Epithelial cell of prostate (primary cell): Measurements from ENCODE around the gene ARF1.

ENCODE experiments used
- DNase-seq: peaks from one replicate; pipeline ENCODE4 v3.0.0-alpha.2; 2011; ENCODE audit warnings: low read depth, low spot score
- H3K27ac ChIP-seq: fragments of 450-650 bp; 2 replicates; pipeline ENCODE4 v1.5.1; 2017; ENCODE audit warnings: mild to moderate bottlenecking

ARF1 gene

DNA sequence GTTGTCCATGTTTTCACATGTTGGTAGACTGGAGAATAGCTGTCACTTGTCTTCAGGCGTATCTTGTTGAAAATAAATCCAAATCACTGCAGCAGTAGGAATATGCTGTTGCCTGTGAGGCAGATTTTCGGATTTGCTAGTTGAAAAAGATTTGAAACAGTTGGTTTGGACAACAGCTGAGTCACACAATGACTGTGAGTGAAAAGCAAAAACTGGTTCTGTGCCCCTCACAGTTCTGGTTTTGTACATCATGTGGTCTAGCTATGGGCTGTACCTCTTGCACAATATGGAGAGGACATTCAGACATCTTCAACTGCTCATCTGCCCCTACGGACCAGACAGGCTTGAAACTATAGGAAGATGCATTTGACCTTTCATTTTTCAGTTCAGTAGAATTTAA lies 1.8 kb downstream of the ARF1 start:
- no peak for DNase-seq
- H3K27ac ChIP-seq = peak overlapping the region; percentile 89

DNA sequence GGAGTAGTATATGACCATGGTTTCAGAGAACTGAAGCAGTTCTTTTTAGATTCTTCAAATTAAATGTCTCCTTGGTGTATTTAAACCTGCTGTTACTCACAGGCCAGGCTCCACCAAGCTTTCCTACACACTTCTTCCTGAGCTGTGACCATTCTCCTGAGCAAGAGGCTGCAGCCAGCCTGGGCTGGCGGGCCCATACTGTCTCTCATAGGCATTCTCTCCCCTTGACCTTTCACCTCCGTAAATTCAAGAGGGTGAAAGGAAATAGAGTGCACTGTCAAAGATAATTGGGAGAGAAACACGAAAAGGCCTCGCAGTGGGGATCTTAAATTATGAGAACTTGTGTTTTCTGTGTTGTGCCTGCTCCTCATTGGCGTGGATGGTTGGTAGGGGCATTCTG lies 2.3 kb downstream of the ARF1 start:
- peak overlapping the region; percentile 89 for H3K27ac ChIP-seq
- no peak for DNase-seq

DNA sequence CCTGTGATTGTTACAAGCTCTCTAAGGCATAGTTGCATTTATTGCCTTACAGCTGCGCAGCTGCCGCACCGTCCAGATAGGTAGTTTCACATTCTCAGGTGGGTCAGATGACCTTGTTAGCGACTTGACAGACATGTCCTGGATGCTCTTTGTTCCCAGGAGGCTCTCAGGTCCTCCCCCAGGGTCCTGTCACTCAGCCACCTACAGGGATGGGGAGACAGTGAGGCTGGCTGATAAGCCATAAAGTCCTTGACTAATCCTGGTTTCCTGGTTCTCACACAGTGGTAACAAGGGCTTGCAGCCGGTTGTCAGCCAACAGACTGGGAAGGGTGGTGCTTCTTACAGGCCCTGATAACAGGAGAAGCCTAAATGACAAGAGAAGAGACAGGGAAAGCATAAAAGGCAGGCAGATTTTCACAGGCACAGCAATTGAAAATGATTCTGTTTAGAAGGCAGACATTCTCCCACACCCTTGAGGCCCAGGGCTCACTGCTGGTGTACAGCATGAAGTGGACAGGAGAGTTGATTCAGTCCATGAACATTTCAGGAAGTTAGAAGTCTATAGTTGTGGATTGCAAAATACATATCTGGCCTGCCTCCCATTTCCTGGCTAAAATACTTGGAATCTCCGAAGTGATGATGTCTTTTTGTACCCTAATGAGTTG lies 2.9 kb downstream of the ARF1 start:
- H3K27ac ChIP-seq = peak overlapping the region; percentile 89
- DNase-seq = no peak

DNA sequence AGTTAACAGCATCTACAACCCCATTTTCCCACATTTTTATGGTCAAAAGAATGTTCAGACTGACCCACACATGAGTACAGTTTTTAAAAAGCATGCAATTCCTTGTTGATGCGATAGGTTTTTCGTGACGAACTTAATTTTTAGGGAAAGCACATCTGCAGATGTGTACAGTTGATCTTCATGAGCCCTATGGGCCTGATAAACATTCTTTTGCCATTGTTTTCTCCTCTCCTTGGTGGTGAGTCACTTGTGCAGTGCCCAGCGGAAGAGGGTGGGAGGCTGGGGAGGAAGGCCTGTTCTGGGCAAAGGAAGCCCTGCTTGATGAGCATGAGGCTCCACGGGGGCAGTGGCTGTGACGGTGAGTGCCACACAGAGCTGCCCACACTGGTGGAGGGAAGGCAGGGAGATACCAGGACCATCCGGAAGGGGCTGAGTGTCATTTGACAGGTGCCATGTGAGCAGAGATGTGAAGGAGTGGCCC lies 5.3 kb downstream of the ARF1 start:
- H3K27ac ChIP-seq = peak overlapping the region; percentile 89
- DNase-seq = no peak

DNA sequence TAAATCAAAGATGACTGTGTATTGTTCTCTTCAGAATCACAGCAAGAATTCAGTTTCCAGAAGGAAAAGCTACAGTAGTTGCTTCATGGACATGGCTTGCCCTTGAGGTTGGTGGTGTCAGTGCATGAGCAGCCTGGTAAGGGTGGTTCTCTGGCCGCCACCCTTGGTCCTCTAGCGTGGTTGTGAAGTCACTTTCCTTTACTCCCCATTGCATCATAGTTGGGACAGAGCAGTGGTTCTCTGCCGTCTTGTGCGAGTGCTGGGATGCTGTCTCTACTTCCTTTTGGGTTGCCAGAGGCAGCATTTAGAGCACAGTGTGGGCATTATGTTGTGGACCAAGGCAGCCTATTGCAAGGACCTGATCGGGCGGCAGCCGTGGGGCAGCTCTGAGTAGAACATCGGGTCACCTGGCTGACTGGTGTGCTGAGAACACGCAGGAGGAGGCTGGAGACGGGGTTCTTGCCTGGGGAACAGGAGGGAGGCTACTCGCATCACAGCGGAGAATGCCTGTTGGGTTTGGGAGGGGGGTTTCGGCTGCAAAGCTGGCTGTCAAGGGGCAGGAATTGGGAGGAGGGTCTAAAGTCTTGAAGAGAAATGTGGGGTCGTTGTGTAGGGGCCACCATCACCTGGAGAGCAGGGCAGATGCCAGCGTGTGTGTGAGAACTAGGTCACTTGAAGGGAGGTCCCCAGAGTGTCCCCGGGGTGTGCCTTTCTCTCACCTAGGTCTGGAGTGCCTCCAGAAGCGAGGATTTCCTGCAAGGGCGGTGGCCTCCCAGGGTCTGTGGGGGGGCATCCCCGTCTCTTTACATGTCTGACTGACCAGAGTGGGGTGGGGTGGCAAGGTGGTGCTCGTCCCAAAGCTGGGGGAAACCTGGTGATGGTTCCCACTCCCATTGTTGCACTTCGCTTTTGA lies 6.3 kb downstream of the ARF1 start:
- peak overlapping the region; percentile 89 for H3K27ac ChIP-seq
- no peak for DNase-seq

DNA sequence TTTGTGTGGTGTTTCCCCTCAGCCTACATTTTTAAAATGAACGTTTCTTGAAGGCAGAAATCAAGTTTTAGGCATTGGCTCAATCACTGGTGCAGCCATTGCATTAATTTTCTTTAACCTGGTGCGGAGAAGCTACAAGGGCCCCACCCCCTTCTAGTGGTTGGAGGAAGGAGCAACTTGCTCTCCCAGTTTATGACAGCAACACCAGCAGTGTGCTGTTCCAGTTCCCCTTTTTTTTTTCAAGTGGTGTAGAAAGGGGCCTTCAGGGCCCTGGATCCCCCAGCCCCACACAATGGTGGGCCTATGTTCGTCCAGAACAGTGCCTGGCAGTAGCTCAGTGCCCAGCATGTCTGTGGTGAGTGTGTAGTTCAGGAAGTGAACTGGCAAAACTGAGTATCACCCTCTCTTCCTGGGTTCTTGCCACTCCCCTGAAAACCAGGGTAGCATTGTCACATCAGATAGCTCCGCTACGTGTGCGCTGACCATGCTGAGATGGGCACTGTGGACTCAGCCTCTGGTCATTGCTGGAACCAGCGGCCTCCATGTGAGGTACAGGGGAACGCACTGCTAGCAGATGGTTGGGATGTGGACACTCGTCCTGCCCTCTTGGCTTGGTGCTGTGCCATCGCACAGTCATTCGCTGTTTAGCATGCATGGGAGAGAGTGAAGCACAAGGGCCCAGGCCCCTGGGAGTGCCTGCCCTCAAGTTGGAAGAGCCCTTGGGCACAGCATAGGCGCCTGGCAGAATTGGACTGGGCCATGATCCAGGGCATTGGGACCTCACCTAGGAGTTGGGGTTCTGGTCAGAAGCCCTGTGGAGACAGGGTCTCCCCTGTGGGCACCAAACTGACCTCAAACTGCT lies 7.2 kb downstream of the ARF1 start:
- H3K27ac ChIP-seq = peak overlapping the region; percentile 89
- DNase-seq = no peak

DNA sequence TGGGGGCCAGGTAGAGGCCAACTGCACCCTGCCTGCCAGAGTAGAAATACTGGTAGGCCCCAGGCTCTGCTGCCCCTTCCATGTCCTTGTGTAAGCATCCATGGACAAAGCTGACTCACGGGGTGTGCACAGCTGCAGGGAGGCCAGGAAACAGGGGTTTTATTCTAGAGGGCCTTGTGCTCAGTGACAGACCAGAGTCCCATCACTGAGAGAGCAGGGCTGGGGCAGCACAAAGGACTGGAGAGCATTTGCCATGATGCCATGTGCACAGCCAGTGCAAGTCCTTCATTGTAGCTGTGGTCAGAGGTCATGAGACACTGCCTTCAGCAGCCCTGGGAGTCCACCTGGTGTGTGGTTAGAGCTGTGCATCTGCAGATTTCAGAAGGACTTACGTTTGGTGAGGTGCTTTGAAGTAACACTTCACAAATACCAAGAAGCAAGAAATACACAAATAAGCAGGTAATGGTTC lies 8.1 kb downstream of the ARF1 start:
- no peak for DNase-seq
- peak overlapping the region; percentile 89 for H3K27ac ChIP-seq

DNA sequence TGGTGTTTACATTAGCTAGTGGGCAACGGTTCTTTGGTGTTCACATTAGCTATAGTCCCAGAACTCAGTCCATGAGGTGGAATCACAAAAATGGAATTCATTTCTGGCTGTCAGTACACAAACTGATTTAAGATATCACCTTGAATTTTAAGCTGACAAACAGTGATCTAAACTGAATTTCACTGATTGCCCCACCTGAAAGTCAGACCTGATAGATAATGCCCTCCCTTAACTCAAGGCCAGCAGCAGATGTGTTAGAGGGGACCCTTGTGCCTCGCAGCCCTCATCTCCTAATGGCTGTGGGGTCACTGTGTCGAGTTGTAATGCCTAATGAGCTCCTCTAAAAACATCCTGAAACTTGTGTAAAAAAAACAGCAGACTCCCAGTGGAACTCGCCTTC lies 8.6 kb downstream of the ARF1 start:
- DNase-seq = no peak
- H3K27ac ChIP-seq = peak overlapping the region; percentile 89

DNA sequence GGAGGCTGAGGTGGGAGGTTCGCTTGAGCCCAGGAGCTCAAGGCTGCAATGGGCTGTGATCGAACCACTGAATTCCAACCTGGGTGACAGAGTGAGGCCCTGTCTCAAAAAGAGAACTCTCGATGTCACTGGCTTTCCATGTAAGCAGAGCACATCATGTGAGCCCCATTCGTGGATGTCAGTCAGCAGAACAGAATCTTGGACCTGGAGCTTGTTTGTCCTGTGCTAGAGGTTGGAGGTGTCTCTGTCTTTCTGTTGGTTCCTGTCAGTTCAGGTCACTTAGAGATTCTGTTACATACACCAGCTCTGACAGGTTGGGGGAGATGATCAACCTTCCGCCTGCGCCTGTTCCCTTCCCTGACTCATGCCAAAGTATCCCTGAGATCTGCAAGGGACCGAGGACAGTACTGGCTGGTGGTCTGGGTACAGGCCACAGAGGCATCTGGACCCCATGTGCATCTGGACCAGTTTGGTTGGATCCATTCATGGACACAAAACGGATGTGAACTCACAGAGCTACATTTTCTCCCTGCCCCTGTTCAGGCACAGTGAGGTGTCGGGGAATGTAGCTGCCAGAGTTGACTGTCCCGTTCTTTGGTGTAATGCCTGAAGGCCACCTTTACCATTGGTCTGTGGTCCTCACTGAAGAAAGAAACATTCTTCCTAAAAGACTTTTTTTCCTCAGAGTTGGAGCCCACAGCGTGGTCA lies 10.0 kb downstream of the ARF1 start:
- no peak for DNase-seq
- peak overlapping the region; percentile 39 for H3K27ac ChIP-seq

DNA sequence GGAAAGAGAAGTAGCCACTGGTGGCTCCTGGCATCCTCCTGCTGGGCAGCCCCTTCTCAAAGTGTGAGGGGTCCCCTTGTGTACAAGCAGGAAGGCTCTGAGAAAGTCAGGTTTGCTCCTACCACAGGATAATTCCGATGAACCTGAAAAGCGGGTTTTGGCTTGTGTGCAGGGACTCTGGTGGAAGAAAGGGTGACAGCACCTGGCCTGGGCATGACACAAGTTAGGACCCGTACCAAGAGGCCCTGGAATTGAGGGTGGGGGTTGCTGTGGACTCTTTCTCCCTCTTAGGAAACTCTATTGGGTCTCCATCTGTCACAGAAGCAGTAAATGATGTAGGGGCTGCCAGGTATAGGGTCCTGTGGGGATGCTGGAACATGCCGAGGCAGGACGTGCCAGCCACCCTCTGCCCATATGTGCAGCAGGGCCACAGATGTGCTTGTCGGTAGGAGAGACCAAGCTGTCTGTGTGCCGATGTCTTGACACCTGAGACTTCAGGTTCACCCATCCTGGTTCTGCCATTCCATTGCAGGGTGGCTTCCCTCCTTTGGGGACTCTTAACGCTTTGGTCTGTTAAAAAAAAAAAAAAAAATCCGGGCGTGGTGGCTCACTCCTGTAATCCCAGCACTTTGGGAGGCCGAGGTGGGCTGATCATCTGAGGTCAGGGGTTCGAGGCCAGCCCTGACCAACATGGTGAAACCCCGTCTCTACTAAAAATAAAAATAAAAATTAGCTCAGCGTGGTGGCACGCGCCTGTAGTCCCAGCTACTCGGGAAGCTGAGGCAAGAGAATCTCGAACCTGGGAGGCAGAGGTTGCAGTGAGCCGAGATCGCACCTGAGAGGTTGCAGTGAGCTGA lies 10.8 kb downstream of the ARF1 start:
- peak overlapping the region; percentile 39 for H3K27ac ChIP-seq
- no peak for DNase-seq

DNA sequence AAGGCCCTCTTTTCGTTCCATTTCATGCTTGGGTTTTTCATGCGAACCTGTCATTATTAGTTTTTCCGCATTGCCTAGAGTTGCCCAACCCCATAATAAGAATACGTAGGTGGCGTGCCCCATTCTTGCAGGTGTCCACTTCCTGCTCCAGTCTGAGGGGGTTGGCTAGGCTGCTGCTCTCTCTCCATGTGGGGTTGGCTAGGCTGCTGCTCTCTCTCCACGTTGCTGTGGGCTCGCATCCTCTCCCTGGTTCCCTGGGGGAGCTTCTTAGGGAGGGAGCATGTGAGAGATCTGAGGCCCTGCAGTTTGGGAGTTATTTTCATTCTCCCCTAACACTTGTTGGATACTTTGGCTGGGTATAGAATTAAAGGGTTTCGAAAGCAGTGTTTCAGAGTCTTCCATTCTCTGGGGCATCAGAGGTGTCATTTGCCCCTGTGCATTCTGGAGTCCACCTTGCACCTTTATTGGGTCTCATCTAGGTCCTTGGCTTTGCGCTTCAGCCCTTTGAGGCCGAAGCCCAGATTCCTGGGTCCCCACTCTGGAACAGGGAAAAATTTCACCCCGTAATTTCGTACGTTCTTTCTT lies 12.0 kb downstream of the ARF1 start:
- no peak overlapping the region for H3K27ac ChIP-seq
- no peak for DNase-seq

DNA sequence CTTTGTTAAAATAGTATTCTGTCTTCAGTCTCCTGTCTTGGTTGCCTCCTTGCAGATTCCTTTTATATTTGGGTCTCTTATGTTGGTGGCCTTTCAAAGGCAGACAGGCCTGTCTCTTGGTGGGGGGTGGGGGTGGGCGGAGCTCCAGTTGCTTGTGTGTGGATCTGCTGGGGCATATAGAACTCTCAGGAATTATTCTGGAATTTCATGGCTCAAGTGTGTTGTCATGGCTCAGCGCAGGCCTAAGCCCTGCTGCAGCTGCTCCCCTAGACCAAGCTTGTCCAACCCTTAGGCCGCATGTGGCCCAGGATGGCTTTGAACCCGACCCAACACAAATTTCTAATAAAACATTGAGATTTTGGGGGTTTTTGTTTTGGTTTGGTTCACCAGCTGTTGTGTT lies 12.7 kb downstream of the ARF1 start:
- DNase-seq = no peak
- H3K27ac ChIP-seq = peak overlapping the region; percentile 10

DNA sequence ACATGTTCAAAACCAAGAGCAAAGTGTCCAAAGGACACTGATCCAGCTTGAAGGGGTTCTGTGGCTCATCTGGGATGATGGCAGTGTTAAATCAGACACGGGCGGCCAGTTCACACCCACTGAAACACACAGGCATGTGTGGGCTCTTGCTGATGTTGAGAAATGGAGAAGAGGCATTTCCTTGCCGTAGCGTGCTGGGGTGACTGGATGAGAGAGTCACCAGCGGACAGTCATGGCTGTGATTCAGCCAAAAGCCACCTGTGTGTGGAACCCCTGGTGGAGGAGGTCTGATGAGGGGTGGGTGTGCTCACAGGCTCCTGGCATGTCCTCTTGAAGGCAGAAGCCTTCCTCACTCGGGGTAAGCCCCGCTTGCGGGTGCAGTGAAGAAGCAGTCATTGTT lies 13.4 kb downstream of the ARF1 start:
- no peak for DNase-seq
- peak overlapping the region; percentile 10 for H3K27ac ChIP-seq

DNA sequence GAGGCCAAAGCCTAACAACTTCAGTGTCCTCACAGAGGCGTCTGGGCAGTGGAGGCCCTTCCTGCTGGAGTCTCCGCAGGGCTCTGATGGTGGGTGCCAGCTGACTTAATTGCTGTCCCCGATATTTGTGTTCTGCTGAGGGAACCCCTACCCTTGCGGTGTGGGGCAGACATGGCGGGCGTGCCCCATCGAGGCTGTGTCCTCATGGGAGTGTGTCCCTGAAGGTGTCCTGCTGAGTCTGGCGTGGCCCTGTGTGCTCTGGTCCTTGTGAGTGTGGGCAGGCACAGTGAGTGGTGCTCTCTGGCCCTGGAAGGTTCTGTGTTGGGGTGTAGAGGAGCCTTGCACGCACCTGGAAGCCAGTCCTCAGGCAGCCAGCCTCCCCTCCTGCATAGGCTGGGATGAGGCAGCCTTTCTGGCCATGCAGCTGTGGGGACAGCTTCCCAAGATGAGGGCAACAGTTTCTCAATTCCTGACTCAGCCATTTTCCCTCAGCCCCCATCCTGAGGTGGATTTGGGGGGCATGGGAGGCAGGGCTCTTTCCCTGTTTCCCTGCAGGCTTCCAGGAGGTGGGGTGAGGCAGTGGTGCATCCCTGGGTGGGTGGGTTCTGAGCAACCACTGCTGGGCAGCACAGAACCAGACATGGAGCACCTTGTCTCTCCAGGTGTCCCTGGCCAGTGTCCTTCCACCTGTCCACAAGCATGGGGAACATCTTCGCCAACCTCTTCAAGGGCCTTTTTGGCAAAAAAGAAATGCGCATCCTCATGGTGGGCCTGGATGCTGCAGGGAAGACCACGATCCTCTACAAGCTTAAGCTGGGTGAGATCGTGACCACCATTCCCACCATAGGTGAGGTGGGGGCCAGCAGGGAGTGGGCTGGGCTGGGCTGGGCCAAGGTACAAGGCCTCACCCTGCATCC lies 14.2 kb downstream of the ARF1 start:
- H3K27ac ChIP-seq = peak overlapping the region; percentile 10
- no peak for DNase-seq

DNA sequence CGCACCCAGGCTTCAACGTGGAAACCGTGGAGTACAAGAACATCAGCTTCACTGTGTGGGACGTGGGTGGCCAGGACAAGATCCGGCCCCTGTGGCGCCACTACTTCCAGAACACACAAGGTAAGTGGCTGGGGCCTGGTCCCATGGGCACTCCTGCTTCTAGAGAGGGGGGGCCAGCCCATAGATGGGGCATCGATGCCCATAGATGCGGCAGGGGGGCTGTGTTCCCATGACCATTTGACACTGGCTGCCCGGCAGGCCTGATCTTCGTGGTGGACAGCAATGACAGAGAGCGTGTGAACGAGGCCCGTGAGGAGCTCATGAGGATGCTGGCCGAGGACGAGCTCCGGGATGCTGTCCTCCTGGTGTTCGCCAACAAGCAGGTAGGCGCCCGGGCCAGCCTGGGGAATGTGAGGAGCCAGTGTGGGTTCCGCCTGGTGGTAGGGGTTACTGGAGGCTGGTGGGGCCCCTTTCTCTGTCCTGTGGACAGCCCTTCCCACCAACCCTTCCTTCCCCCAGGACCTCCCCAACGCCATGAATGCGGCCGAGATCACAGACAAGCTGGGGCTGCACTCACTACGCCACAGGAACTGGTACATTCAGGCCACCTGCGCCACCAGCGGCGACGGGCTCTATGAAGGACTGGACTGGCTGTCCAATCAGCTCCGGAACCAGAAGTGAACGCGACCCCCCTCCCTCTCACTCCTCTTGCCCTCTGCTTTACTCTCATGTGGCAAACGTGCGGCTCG lies 15.0 kb downstream of the ARF1 start:
- DNase-seq = no peak
- no peak overlapping the region for H3K27ac ChIP-seq

DNA sequence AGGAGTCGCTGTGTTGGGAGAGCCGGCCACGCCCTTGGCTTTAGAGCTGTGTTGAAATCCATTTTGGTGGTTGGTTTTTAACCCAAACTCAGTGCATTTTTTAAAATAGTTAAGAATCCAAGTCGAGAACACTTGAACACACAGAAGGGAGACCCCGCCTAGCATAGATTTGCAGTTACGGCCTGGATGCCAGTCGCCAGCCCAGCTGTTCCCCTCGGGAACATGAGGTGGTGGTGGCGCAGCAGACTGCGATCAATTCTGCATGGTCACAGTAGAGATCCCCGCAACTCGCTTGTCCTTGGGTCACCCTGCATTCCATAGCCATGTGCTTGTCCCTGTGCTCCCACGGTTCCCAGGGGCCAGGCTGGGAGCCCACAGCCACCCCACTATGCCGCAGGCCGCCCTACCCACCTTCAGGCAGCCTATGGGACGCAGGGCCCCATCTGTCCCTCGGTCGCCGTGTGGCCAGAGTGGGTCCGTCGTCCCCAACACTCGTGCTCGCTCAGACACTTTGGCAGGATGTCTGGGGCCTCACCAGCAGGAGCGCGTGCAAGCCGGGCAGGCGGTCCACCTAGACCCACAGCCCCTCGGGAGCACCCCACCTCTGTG lies 15.9 kb downstream of the ARF1 start:
- H3K27ac ChIP-seq = no peak overlapping the region
- no peak for DNase-seq
